Measurements from ENCODE around the gene NAT9. TPM values are rescaled to one million over a fixed set of nuclear protein-coding genes. Genes with fewer than 3 reads are reported as not detected.

Gene NAT9
- total and polyA plus RNA-seq, 2 donors (not counting 1 experiment from before 2014, with no cell fraction given): 34.7 to 39.6 TPM

GRCh38 chr17:74739227-74739831, 36.8 kb downstream of the NAT9 start:
- Histone ChIP-seq H3K4me3 (replicated peaks in 1 of 4; ENCODE audit: control extremely low read depth in 1 of 4, insufficient read depth in 1 of 4, low read depth in 3 of 4, low read length in 4 of 4) (no peak overlapping the region), H3K4me1 (ENCODE audit: control insufficient read depth, extremely low read depth, insufficient read depth, low read length) (no peaks in the 10 kb centered on the region), H3K79me2 (ENCODE audit: control insufficient read depth, insufficient read depth, low read length) (no peaks in the 10 kb centered on the region), H3K9ac (ENCODE audit: insufficient read depth, low read length) (no peak overlapping the region), H3K27ac (ENCODE audit: insufficient read depth, low read length) (no peak overlapping the region), H3K27me3 (ENCODE audit: control insufficient read depth, insufficient read depth, low read length) (peaks cover 19% of the 10 kb centered on the region), H3K4me2 (ENCODE audit: extremely low read depth, insufficient read depth, low read length) (no peak overlapping the region), H4K20me1 (ENCODE audit: control insufficient read depth, extremely low read depth, insufficient read depth, low read length) (no peaks in the 10 kb centered on the region), H2AFZ (ENCODE audit: low read length) (no peak overlapping the region), H3K36me3 (ENCODE audit: control insufficient read depth, insufficient read depth, low read length) (no peaks in the 10 kb centered on the region), H3K9me3 (ENCODE audit: control insufficient read depth, insufficient read depth, low read depth, low read length) (no peaks in the 10 kb centered on the region)
- TF ChIP-seq CTCF (conservative IDR thresholded peaks at IDR 0.05 in 1 of 2, IDR thresholded peaks at IDR 0.05 in 1 of 2; ENCODE audit: low read depth in 1 of 2, low read length in 2 of 2) (no peak), EZH2 (IDR thresholded peaks at IDR 0.05; ENCODE audit: low read length, missing control alignments) (no peak)
- no peak for DNase-seq (ENCODE audit: low read depth in 2 of 2)

- Histone ChIP-seq H3K4me1 (ENCODE audit: control insufficient read depth, extremely low read depth, insufficient read depth, low read length) (no peaks in the 10 kb centered on the region), H3K36me3 (ENCODE audit: control insufficient read depth, insufficient read depth, low read length) (no peaks in the 10 kb centered on the region), H2AFZ (ENCODE audit: low read length) (no peak overlapping the region), H4K20me1 (ENCODE audit: control insufficient read depth, extremely low read depth, insufficient read depth, low read length) (no peaks in the 10 kb centered on the region), H3K79me2 (ENCODE audit: control insufficient read depth, insufficient read depth, low read length) (no peaks in the 10 kb centered on the region), H3K27ac (ENCODE audit: insufficient read depth, low read length) (no peak overlapping the region), H3K9ac (ENCODE audit: insufficient read depth, low read length) (no peak overlapping the region), H3K4me2 (ENCODE audit: extremely low read depth, insufficient read depth, low read length) (no peak overlapping the region), H3K9me3 (ENCODE audit: control insufficient read depth, insufficient read depth, low read depth, low read length) (no peaks in the 10 kb centered on the region), H3K4me3 (replicated peaks in 1 of 4; ENCODE audit: control extremely low read depth in 1 of 4, insufficient read depth in 1 of 4, low read depth in 3 of 4, low read length in 4 of 4) (no peak overlapping the region), H3K27me3 (ENCODE audit: control insufficient read depth, insufficient read depth, low read length) (peaks cover 19% of the 10 kb centered on the region)
- TF ChIP-seq CTCF (conservative IDR thresholded peaks at IDR 0.05 in 1 of 2, IDR thresholded peaks at IDR 0.05 in 1 of 2; ENCODE audit: low read depth in 1 of 2, low read length in 2 of 2): no peak
- no peak for TF ChIP-seq EZH2 (IDR thresholded peaks at IDR 0.05; ENCODE audit: low read length, missing control alignments)
- peak in 1 of 2 donors; percentile 32 for DNase-seq (ENCODE audit: low read depth in 2 of 2)
Observed at GRCh38 chr17:74738051-74738996, 37.8 kb downstream of the NAT9 start.

GRCh38 chr17:74737299-74738050, 38.7 kb downstream of the NAT9 start:
- Histone ChIP-seq H4K20me1 (ENCODE audit: control insufficient read depth, extremely low read depth, insufficient read depth, low read length) (no peaks in the 10 kb centered on the region), H3K36me3 (ENCODE audit: control insufficient read depth, insufficient read depth, low read length) (no peaks in the 10 kb centered on the region), H3K27ac (ENCODE audit: insufficient read depth, low read length) (no peak overlapping the region), H3K4me1 (ENCODE audit: control insufficient read depth, extremely low read depth, insufficient read depth, low read length) (no peaks in the 10 kb centered on the region), H3K27me3 (ENCODE audit: control insufficient read depth, insufficient read depth, low read length) (peaks cover 19% of the 10 kb centered on the region), H2AFZ (ENCODE audit: low read length) (no peak overlapping the region), H3K4me3 (replicated peaks in 1 of 4; ENCODE audit: control extremely low read depth in 1 of 4, insufficient read depth in 1 of 4, low read depth in 3 of 4, low read length in 4 of 4) (no peak overlapping the region), H3K4me2 (ENCODE audit: extremely low read depth, insufficient read depth, low read length) (no peak overlapping the region), H3K79me2 (ENCODE audit: control insufficient read depth, insufficient read depth, low read length) (no peaks in the 10 kb centered on the region), H3K9ac (ENCODE audit: insufficient read depth, low read length) (no peak overlapping the region), H3K9me3 (ENCODE audit: control insufficient read depth, insufficient read depth, low read depth, low read length) (no peaks in the 10 kb centered on the region)
- DNase-seq (ENCODE audit: low read depth in 2 of 2): peak in 1 of 2 donors; percentile 11
- TF ChIP-seq EZH2 (IDR thresholded peaks at IDR 0.05; ENCODE audit: low read length, missing control alignments): peak; percentile 80
- TF ChIP-seq CTCF (conservative IDR thresholded peaks at IDR 0.05 in 1 of 2, IDR thresholded peaks at IDR 0.05 in 1 of 2; ENCODE audit: low read depth in 1 of 2, low read length in 2 of 2): peak; percentile 23 to 29
